ENCODE results near the gene OSBP2.
A peak's percentile ranks its signal among the peaks of the same experiment; 100 is the strongest.

The OSBP2 gene

GRCh38 chr22:30890686-30891442 lies 196.2 kb downstream of the OSBP2 start:
- H3K27ac ChIP-seq: no peak overlapping the region
- no peak for TF ChIP-seq ZFX (IDR thresholded peaks at IDR 0.05; ENCODE audit: borderline replicate concordance)
- peak; percentile 89 for TF ChIP-seq CTCF (IDR thresholded peaks at IDR 0.05)

- TF ChIP-seq CTCF (IDR thresholded peaks at IDR 0.05): no peak
- TF ChIP-seq ZFX (IDR thresholded peaks at IDR 0.05; ENCODE audit: borderline replicate concordance): no peak
- H3K27ac ChIP-seq: no peak overlapping the region
Measured at GRCh38 chr22:30891443-30891755, 196.7 kb downstream of the OSBP2 start.

GRCh38 chr22:30891781-30892180 lies 197.1 kb downstream of the OSBP2 start:
- TF ChIP-seq CTCF (IDR thresholded peaks at IDR 0.05): no peak
- no peak for TF ChIP-seq ZFX (IDR thresholded peaks at IDR 0.05; ENCODE audit: borderline replicate concordance)
- no peak overlapping the region for H3K27ac ChIP-seq

GRCh38 chr22:30892286-30892685 lies 197.6 kb downstream of the OSBP2 start:
- TF ChIP-seq ZFX (IDR thresholded peaks at IDR 0.05; ENCODE audit: borderline replicate concordance) (no peak), CTCF (IDR thresholded peaks at IDR 0.05) (no peak)
- H3K27ac ChIP-seq: no peak overlapping the region

GRCh38 chr22:30892731-30893221 lies 198.1 kb downstream of the OSBP2 start:
- H3K27ac ChIP-seq: no peak overlapping the region
- no peak for TF ChIP-seq ZFX (IDR thresholded peaks at IDR 0.05; ENCODE audit: borderline replicate concordance)
- TF ChIP-seq CTCF (IDR thresholded peaks at IDR 0.05): no peak

GRCh38 chr22:30893434-30894370 lies 199.0 kb downstream of the OSBP2 start:
- TF ChIP-seq ZFX (IDR thresholded peaks at IDR 0.05; ENCODE audit: borderline replicate concordance): no peak
- no peak for TF ChIP-seq CTCF (IDR thresholded peaks at IDR 0.05)
- no peak overlapping the region for H3K27ac ChIP-seq

- TF ChIP-seq CTCF (IDR thresholded peaks at IDR 0.05) (no peak), ZFX (IDR thresholded peaks at IDR 0.05; ENCODE audit: borderline replicate concordance) (no peak)
Measured at GRCh38 chr22:30894371-30894740, 199.7 kb downstream of the OSBP2 start.

More at GRCh38 chr22:30894371-30894740, 199.7 kb downstream of the OSBP2 start:
- H3K27ac ChIP-seq: no peak overlapping the region

Data from 22Rv1 (cell line).